C4-2B (cell line): Measurements from ENCODE around the gene UAP1L1.

Experiments used
- CTCF ChIP-seq: fragments of 450-650 bp; conservative IDR thresholded peaks from 2 replicates; pipeline ENCODE4 v1.5.1; 2017; ENCODE audit warnings: mild to moderate bottlenecking
- ZFX ChIP-seq: fragments of 450-650 bp; IDR thresholded peaks from 2 replicates; pipeline ENCODE4 v1.6.1; 2017

GRCh38 chr9:137082925-137083290, 5.6 kb downstream of the UAP1L1 start:
- no peak for TF ChIP-seq CTCF
- no peak for TF ChIP-seq ZFX
